Colonic mucosa (tissue), 4 donors: Measurements from ENCODE around the gene DLX1. TPM values are rescaled to one million over a fixed set of nuclear protein-coding genes. Genes with fewer than 3 reads are reported as not detected.
"Not testable (repeated sequence)": the region's sequence is repeated elsewhere in the genome, so short reads cannot be mapped to it uniquely, and the experiment has no call there.

Source experiments
- DNase-seq: peaks from one replicate; pipeline ENCODE4 v3.0.0-alpha.2; 2020
- H3K27ac ChIP-seq: fragments of 200-600 bp; one replicate; pipeline ENCODE4 v1.8.0; 2021
- H3K27me3 ChIP-seq: fragments of 200-600 bp; one replicate; pipeline ENCODE4 v1.8.0; 2021
- H3K36me3 ChIP-seq: fragments of 200-600 bp; one replicate; pipeline ENCODE4 v1.8.0; 2021
- H3K4me1 ChIP-seq: fragments of 200-600 bp; one replicate; pipeline ENCODE4 v1.8.0; 2021; ENCODE audit warnings: mild to moderate bottlenecking
- H3K4me3 ChIP-seq: fragments of 200-600 bp; one replicate; pipeline ENCODE4 v1.8.0; 2021
- H3K9ac ChIP-seq, 2 donors: one replicate each; pipeline ENCODE4 v1.7.0; 2013; ENCODE audit warnings: control low read depth in 2 of 2, low read depth in 2 of 2, low read length in 2 of 2
- H3K9me3 ChIP-seq: fragments of 200-600 bp; one replicate; pipeline ENCODE4 v1.8.0; 2021
- CTCF ChIP-seq: fragments of 200-600 bp; IDR thresholded peaks from one replicate; pipeline ENCODE4 v1.8.0; 2022; ENCODE audit warnings: antibody characterized with exemption, mild to moderate bottlenecking
- intact Hi-C: fragments of 100-400 bp; cut with DNase I; formaldehyde crosslinking; loops from one replicate; pipeline ENCODE4 v1.14.1; 2022
- total RNA-seq, 2 donors: library from RNA; stranded (reverse); fragmentation: NEBNext Ultra II Directional in 1 of 2; extraction: Animal tissue kit (Norgen Biotek cat#: 25700) in 1 of 2; gene quantifications; one replicate each; pipeline ENCODE4 v1.2.1, GENCODE V29; 2021
- donor health status: healthy.
- donor health status: DM: no; HTN: no; CAD: no.
- donor health status: DM: no; HTN: no; CAD: no.

Gene DLX1
- total RNA-seq, 2 donors from 2014 or later: 0.19 TPM; not detected in 1

- H3K27ac ChIP-seq: no peak overlapping the region
- H3K4me1 ChIP-seq: no peaks in the 10 kb centered on the region
- no peak overlapping the region for H3K9ac ChIP-seq
- intact Hi-C loops: no loop called here
- no peak for DNase-seq
- TF ChIP-seq CTCF: no peak
- no peaks in the 10 kb centered on the region for H3K27me3 ChIP-seq
- H3K4me3 ChIP-seq: no peak overlapping the region
- H3K36me3 ChIP-seq: no peaks in the 10 kb centered on the region
- H3K9me3 ChIP-seq: no peaks in the 10 kb centered on the region
These were observed 46.6 kb downstream of the DLX1 start for GRCh38 chr2:172131713-172132555.

- H3K9ac ChIP-seq: no peak overlapping the region
- no peak overlapping the region for H3K4me3 ChIP-seq
- TF ChIP-seq CTCF: no peak
- intact Hi-C loops: no loop called here
- H3K27ac ChIP-seq: no peak overlapping the region
- no peak for DNase-seq
- H3K9me3 ChIP-seq: no peaks in the 10 kb centered on the region
- H3K4me1 ChIP-seq: no peaks in the 10 kb centered on the region
- H3K36me3 ChIP-seq: no peaks in the 10 kb centered on the region
- no peaks in the 10 kb centered on the region for H3K27me3 ChIP-seq
These were observed 49.0 kb downstream of the DLX1 start for GRCh38 chr2:172134270-172134669.

GRCh38 chr2:172135446-172135845 lies 50.1 kb downstream of the DLX1 start:
- Histone ChIP-seq H3K9ac (no peak overlapping the region), H3K4me3 (no peak overlapping the region), H3K27ac (no peak overlapping the region), H3K4me1 (no peaks in the 10 kb centered on the region), H3K36me3 (no peaks in the 10 kb centered on the region), H3K27me3 (no peaks in the 10 kb centered on the region), H3K9me3 (no peaks in the 10 kb centered on the region)
- TF ChIP-seq CTCF: no peak
- no peak for DNase-seq
- intact Hi-C loops: no loop called here

- intact Hi-C loops: no loop called here
- no peak for TF ChIP-seq CTCF
These were observed 51.8 kb downstream of the DLX1 start for GRCh38 chr2:172137109-172137508.

GRCh38 chr2:172137943-172138342 lies 52.6 kb downstream of the DLX1 start:
- no peaks in the 10 kb centered on the region for H3K36me3 ChIP-seq
- H3K27me3 ChIP-seq: no peaks in the 10 kb centered on the region
- DNase-seq: no peak
- TF ChIP-seq CTCF: no peak
- H3K4me3 ChIP-seq: no peak overlapping the region
- H3K27ac ChIP-seq: no peak overlapping the region
- H3K4me1 ChIP-seq: no peaks in the 10 kb centered on the region
- intact Hi-C loops: no loop called here
- no peak overlapping the region for H3K9ac ChIP-seq
- no peaks in the 10 kb centered on the region for H3K9me3 ChIP-seq

More at GRCh38 chr2:172137109-172137508, 51.8 kb downstream of the DLX1 start:
- no peaks in the 10 kb centered on the region for H3K4me1 ChIP-seq
- H3K36me3 ChIP-seq: no peaks in the 10 kb centered on the region
- no peak overlapping the region for H3K4me3 ChIP-seq
- H3K9me3 ChIP-seq: no peaks in the 10 kb centered on the region
- H3K27ac ChIP-seq: no peak overlapping the region
- no peak overlapping the region for H3K9ac ChIP-seq
- DNase-seq: no peak
- H3K27me3 ChIP-seq: no peaks in the 10 kb centered on the region

GRCh38 chr2:172138727-172139126 lies 53.4 kb downstream of the DLX1 start:
- DNase-seq, H3K4me1 ChIP-seq, H3K27ac ChIP-seq, H3K9me3 ChIP-seq, H3K36me3 ChIP-seq, intact Hi-C loops, H3K4me3 ChIP-seq, H3K27me3 ChIP-seq, H3K9ac ChIP-seq: not testable (repeated sequence)
